Activated CD8-positive, alpha-beta memory T cell treated with anti-CD3 and anti-CD28 coated beads for 48 hours (primary cell): ENCODE data around the gene STC2.
A peak's percentile ranks its signal among the peaks of the same experiment; 100 is the strongest.
"Not testable (repeated sequence)": the region's sequence is repeated elsewhere in the genome, so short reads cannot be mapped to it uniquely, and the experiment has no call there.

Experiments used
- DNase-seq, 3 experiments: peaks; one replicate each; pipeline ENCODE4 v3.0.0-alpha.2; 2020; ENCODE audit warnings: low read depth in 2 of 3, low spot score in 2 of 3

Gene STC2

GRCh38 chr5:173327948-173328843 is at the start of gene STC2:
TSS of gene STC2 (minus strand) at chr5:173328414. CDS start at chr5:173328193, 221 bp downstream.
- peak in 1 of 3 experiments; percentile 38 for DNase-seq

- DNase-seq: no peak
Measured at GRCh38 chr5:173371400-173371799, 43.2 kb upstream of the STC2 start.

- DNase-seq: not testable (repeated sequence)
Measured at GRCh38 chr5:173363406-173363805, 35.2 kb upstream of the STC2 start.

- DNase-seq: no peak
Measured at GRCh38 chr5:173355561-173355960, 27.3 kb upstream of the STC2 start.

GRCh38 chr5:173354645-173355044 is 26.4 kb upstream of the STC2 start:
- DNase-seq: no peak

GRCh38 chr5:173352366-173353349 is 24.4 kb upstream of the STC2 start:
- no peak for DNase-seq

- no peak for DNase-seq
Measured at GRCh38 chr5:173342813-173343755, 14.9 kb upstream of the STC2 start.

- no peak for DNase-seq
Measured at GRCh38 chr5:173341961-173342430, 13.8 kb upstream of the STC2 start.

GRCh38 chr5:173340984-173341383 is 12.8 kb upstream of the STC2 start:
- no peak for DNase-seq

GRCh38 chr5:173340451-173340850 is 12.2 kb upstream of the STC2 start:
- DNase-seq: no peak

- DNase-seq: no peak
Measured at GRCh38 chr5:173339286-173339685, 11.1 kb upstream of the STC2 start.

- DNase-seq: no peak
Measured at GRCh38 chr5:173338380-173339015, 10.3 kb upstream of the STC2 start.

- DNase-seq: no peak
Measured at GRCh38 chr5:173334808-173335207, 6.6 kb upstream of the STC2 start.

- DNase-seq: no peak
Measured at GRCh38 chr5:173333925-173334661, 5.9 kb upstream of the STC2 start.

GRCh38 chr5:173331956-173332479 is 3.8 kb upstream of the STC2 start:
- peak; percentile 67 to 79 (median 67) for DNase-seq

- DNase-seq: no peak
Measured at GRCh38 chr5:173331287-173331686, 3.1 kb upstream of the STC2 start.

GRCh38 chr5:173330338-173331206 is 2.4 kb upstream of the STC2 start:
- no peak for DNase-seq
